GM12878 (cell line): ENCODE measurements around the gene TFDP1. TPM values are rescaled to one million over a fixed set of nuclear protein-coding genes. Genes with fewer than 3 reads are reported as not detected.

Source experiments
- ATAC-seq: fragments of 200-7000 bp; cut with Tn5 transposase; 3 replicates; pipeline ENCODE4 v1.9.1; 2020; ENCODE audit warnings: mild to moderate bottlenecking, moderate library complexity
- BruUV-seq: library from RNA; stranded (reverse); fragments of 400-500 nt; replicated peaks from 2 replicates; lab custom pipeline; 2021; lab: Mats Ljungman, UMichigan
- CTCF ChIA-PET: fragments of 300-600 bp; sonication (Branson Sonifier 250); formaldehyde crosslinking; extraction: SDS; loops from one replicate; lab custom pipeline; 2021; ENCODE audit warnings: inconsistent platforms; lab: Yijun Ruan, JAX
- POLR2A ChIA-PET: fragments of 350-600 bp; formaldehyde crosslinking; extraction: SDS; loops from one replicate; lab custom pipeline; 2021; ENCODE audit warnings: inconsistent platforms; lab: Charles Lee
- RAD21 ChIA-PET: fragments of 300-600 bp; sonication (Branson Sonifier 250); formaldehyde crosslinking; loops from one replicate; lab custom pipeline; 2023; ENCODE audit warnings: antibody characterized with exemption; ENCODE audit not compliant: unreplicated experiment; lab: Charles Lee
- SMC1A ChIA-PET: fragments of 300-600 bp; sonication (Branson Sonifier 250); formaldehyde crosslinking; loops from one replicate; lab custom pipeline; 2023; ENCODE audit not compliant: unreplicated experiment, uncharacterized antibody; lab: Charles Lee
- DNase-seq: peaks from one replicate; pipeline ENCODE4 v3.0.0-alpha.2; 2011; ENCODE audit warnings: low read depth, low spot score
- FAIRE-seq: peaks from 3 replicates; lab custom pipeline; 2011; peaks lifted over from hg19 to GRCh38; lab: Jason Lieb, UNC
- H2AFZ ChIP-seq: 2 replicates; pipeline ENCODE4 v1.6.0; 2011; ENCODE audit warnings: low read depth, low read length, control low read depth; ENCODE audit not compliant: control insufficient read depth
- H3K27ac ChIP-seq: 2 replicates; pipeline ENCODE4 v1.5.1; 2011; ENCODE audit warnings: control low read depth; ENCODE audit not compliant: control insufficient read depth, insufficient read depth
- H3K27me3 ChIP-seq, 2 experiments: replicated peaks in 1 of 2; 2 replicates each; pipeline versions ENCODE4 v1.6.0 to v1.6.1; 2011; ENCODE audit warnings: low read length in 1 of 2; ENCODE audit not compliant: control insufficient read depth in 2 of 2, insufficient read depth in 2 of 2
- H3K36me3 ChIP-seq, 2 experiments: 2 replicates each; pipeline ENCODE4 v1.5.1; 2011; ENCODE audit warnings: low read length in 1 of 2; ENCODE audit not compliant: control insufficient read depth in 2 of 2, insufficient read depth in 2 of 2
- H3K4me1 ChIP-seq: 2 replicates; pipeline ENCODE4 v1.6.1; 2011; ENCODE audit warnings: mild to moderate bottlenecking, low read length, moderate library complexity, mixed read lengths; ENCODE audit not compliant: control insufficient read depth, insufficient read depth
- H3K4me2 ChIP-seq: 2 replicates; pipeline ENCODE4 v1.6.0; 2011; ENCODE audit warnings: control low read depth; ENCODE audit not compliant: control insufficient read depth, insufficient read depth
- H3K4me3 ChIP-seq: fragments of 200-600 bp; sonication (generic); 2 replicates; pipeline ENCODE4 v1.5.1; 2016
- H3K79me2 ChIP-seq: 2 replicates; pipeline ENCODE4 v1.6.0; 2011; ENCODE audit warnings: low read length; ENCODE audit not compliant: control insufficient read depth, insufficient read depth
- H3K9ac ChIP-seq: 2 replicates; pipeline ENCODE4 v1.8.0; 2011; ENCODE audit warnings: low read length, control low read depth, mixed read lengths; ENCODE audit not compliant: control insufficient read depth, insufficient read depth
- H3K9me3 ChIP-seq: replicated peaks from 3 replicates; pipeline ENCODE4 v1.5.1; 2011; ENCODE audit warnings: mild to moderate bottlenecking, low read length; ENCODE audit not compliant: control insufficient read depth, insufficient read depth
- H4K20me1 ChIP-seq: 2 replicates; pipeline ENCODE4 v1.6.0; 2011; ENCODE audit not compliant: control insufficient read depth, insufficient read depth
- CBFB ChIP-seq: IDR thresholded peaks from 2 replicates; pipeline ENCODE4 v1.6.1; 2016; ENCODE audit warnings: antibody characterized with exemption, low read depth
- CEBPZ ChIP-seq: fragments of 150-350 bp; IDR thresholded peaks from 2 replicates; pipeline ENCODE4 v1.6.1; 2016; ENCODE audit warnings: low read depth, low read length
- GABPA ChIP-seq: IDR thresholded peaks from 2 replicates; pipeline ENCODE4 v1.6.1; 2014; ENCODE audit warnings: antibody characterized with exemption, low read depth, mild to moderate bottlenecking, inconsistent platforms
- USF2 ChIP-seq: IDR thresholded peaks from 2 replicates; pipeline ENCODE4 v1.6.1; 2011; ENCODE audit warnings: low read depth, low read length, improper control_type of control experiment, borderline replicate concordance
- WRNIP1 ChIP-seq: IDR thresholded peaks from 2 replicates; pipeline ENCODE4 v1.6.1; 2011; ENCODE audit warnings: low read depth, low read length, improper control_type of control experiment, borderline replicate concordance
- ZNF384 ChIP-seq: IDR thresholded peaks from 2 replicates; pipeline ENCODE4 v1.6.1; 2012; ENCODE audit warnings: low read depth, mild to moderate bottlenecking, low read length, improper control_type of control experiment, borderline replicate concordance
- WGBS: methylation state at CpG from one replicate; pipeline ENCODE4 v1.1.6; 2016; ENCODE audit warnings: low lambda C conversion rate; ENCODE audit not compliant: insufficient replicate concordance, insufficient coverage; ENCODE audit errors: missing lambda C conversion rate; 5-methylcytosine and 5-hydroxymethylcytosine counted together
- in situ Hi-C: fragments of 300-500 bp; cut with MboI; formaldehyde crosslinking; loops from 9 replicates; pipeline ENCODE4 v1.14.3; 2018; ENCODE audit warnings: mixed read lengths
- intact Hi-C: fragments of 100-400 bp; cut with micrococcal nuclease; formaldehyde crosslinking; loops from one replicate; pipeline ENCODE4 v1.14.2; 2022; ENCODE audit not compliant: unreplicated experiment
- polyA plus RNA-seq, 11 experiments: library from polyadenylated mRNA; depleted of rRNA in 4 of 11; unstranded in 6 of 11; stranded (reverse) in 5 of 11; fragments of >200 nt; fragmentation: Nextera tagmentation in 4 of 11; fragmentation: Illumina TruSeq in 1 of 11; extraction: Ambion mirVana in 4 of 11; extraction: Trizol in 1 of 11; gene quantifications; 1 replicate in 1 of 11; 2 replicates in 10 of 11; pipeline versions ENCODE4 v1.2.1 to v1.2.3, GENCODE V29; 2011 to 2016; ENCODE audit warnings: inconsistent platforms in 2 of 11, missing spikeins in 2 of 11, low read depth in 1 of 11
- total RNA-seq, 4 experiments: library from RNA; depleted of rRNA in 3 of 4; stranded (reverse); fragments of >200 nt in 3 of 4; fragmentation: Illumina TruSeq in 1 of 4; extraction: Trizol in 1 of 4; gene quantifications; 2 replicates each; pipeline versions ENCODE4 v1.2.1 to v1.2.3, GENCODE V29; 2013 to 2021
- TF ChIP-seq, protein P1 (sequence below): fragments of 450-650 bp; IDR thresholded peaks from 2 replicates; pipeline ENCODE4 v1.6.1; 2017; ENCODE audit warnings: mild to moderate bottlenecking, low read depth, inconsistent platforms; ENCODE audit not compliant: poor library complexity, severe bottlenecking
- TF ChIP-seq, protein P2 (sequence below): fragments of 450-650 bp; formaldehyde crosslinking; IDR thresholded peaks from 2 replicates; pipeline ENCODE4 v1.4.0; 2022; ENCODE audit warnings: mild to moderate bottlenecking, moderate library complexity

Gene TFDP1
- total and polyA plus RNA-seq, 10 of the 15 experiments (the other 5 are each of a cell fraction or from before 2014, with no cell fraction given), result 37.7 to 254 (median 119) TPM

DNA sequence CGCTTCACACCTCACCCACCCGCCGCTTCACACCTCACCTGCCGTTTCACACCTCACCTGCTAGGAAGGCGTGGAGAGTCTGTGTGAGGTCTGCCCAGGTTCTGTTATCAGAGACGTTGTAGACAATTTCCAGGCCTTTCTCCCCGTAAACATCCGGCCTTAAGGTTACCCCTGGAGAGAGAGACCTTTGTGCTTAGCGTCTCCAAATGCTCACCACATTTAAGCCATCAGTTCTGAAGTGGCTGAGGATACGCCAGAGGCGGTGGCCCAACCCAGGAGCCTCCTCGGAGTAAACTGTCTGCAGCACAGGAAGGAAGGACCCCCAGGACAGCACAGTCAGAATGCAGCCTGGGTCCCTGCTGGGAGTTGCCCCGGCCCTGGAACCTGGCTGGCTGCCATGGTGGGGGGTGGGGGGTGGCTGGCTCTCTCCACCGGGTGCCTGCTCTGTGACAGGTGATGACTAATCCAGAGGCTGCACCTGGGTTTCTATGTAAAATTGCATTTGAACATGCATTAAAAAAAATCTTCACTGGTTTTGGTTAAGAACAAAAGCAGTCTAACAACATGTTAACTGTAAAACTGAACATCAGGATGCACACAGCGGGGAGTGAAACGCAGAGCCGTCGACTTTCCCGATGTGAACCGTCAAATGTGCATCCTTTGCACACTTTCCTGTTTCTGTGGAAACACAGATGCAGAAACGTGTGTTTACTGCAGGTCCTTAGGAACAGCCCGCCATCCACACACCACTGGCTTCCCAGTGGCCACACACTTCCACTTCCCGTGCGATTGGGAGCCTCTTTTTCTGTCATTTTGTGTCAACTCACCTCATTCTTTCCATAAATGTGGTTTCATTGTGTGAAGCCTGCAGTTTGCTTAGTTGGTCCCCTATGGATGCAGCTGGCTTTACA lies 69.0 kb downstream of the TFDP1 start (continued):
- TF ChIP-seq, protein P1, sequence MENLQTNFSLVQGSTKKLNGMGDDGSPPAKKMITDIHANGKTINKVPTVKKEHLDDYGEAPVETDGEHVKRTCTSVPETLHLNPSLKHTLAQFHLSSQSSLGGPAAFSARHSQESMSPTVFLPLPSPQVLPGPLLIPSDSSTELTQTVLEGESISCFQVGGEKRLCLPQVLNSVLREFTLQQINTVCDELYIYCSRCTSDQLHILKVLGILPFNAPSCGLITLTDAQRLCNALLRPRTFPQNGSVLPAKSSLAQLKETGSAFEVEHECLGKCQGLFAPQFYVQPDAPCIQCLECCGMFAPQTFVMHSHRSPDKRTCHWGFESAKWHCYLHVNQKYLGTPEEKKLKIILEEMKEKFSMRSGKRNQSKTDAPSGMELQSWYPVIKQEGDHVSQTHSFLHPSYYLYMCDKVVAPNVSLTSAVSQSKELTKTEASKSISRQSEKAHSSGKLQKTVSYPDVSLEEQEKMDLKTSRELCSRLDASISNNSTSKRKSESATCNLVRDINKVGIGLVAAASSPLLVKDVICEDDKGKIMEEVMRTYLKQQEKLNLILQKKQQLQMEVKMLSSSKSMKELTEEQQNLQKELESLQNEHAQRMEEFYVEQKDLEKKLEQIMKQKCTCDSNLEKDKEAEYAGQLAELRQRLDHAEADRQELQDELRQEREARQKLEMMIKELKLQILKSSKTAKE, result no peak
- no peak for TF ChIP-seq CEBPZ

DNA sequence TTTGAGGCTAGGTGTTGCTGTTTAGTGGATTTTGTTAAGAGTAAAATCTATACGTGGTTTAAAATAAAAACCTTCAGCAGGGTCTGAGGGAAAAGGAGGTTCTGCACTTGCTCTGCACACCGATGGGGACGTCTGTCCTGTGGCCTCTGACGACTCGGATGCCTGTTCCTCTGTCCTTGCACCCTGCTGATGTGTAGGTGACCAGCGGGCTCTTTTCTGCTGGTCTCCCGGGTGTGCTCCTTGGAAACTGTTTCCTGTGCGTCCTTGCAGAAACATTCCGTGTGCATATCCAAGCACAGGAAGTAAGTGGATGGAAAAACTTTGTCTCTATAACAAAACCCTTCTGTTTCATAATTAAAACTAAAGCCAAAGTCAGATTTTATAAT lies 69.6 kb downstream of the TFDP1 start:
- H3K27me3 ChIP-seq, result no peaks in the 10 kb centered on the region
- ATAC-seq (no peak), FAIRE-seq (no peak), DNase-seq (no peak)
- no peak overlapping the region for H2AFZ ChIP-seq
- H3K9ac ChIP-seq, result no peak overlapping the region
- ChIA-PET RAD21 (no interaction called here), POLR2A (no interaction called here), SMC1A (no interaction called here), CTCF (no interaction called here)
- H3K36me3 ChIP-seq, result no peaks in the 10 kb centered on the region
- H3K79me2 ChIP-seq, result no peaks in the 10 kb centered on the region
- H3K9me3 ChIP-seq, result no peaks in the 10 kb centered on the region
- H3K4me2 ChIP-seq, result no peak overlapping the region
- no peaks in the 10 kb centered on the region for H4K20me1 ChIP-seq
- no peak overlapping the region for H3K27ac ChIP-seq
- in situ Hi-C loops (no loop called here), intact Hi-C loops (no loop called here)
- no peaks in the 10 kb centered on the region for H3K4me1 ChIP-seq
- BruUV-seq, result no TSS peak
- 75% methylated on average over 9 of the region's 9 CpGs for WGBS
- no peak overlapping the region for H3K4me3 ChIP-seq
- TF ChIP-seq WRNIP1 (no peak), ZNF384 (no peak), GABPA (no peak), USF2 (no peak), CBFB (no peak)
- TF ChIP-seq, protein P2, sequence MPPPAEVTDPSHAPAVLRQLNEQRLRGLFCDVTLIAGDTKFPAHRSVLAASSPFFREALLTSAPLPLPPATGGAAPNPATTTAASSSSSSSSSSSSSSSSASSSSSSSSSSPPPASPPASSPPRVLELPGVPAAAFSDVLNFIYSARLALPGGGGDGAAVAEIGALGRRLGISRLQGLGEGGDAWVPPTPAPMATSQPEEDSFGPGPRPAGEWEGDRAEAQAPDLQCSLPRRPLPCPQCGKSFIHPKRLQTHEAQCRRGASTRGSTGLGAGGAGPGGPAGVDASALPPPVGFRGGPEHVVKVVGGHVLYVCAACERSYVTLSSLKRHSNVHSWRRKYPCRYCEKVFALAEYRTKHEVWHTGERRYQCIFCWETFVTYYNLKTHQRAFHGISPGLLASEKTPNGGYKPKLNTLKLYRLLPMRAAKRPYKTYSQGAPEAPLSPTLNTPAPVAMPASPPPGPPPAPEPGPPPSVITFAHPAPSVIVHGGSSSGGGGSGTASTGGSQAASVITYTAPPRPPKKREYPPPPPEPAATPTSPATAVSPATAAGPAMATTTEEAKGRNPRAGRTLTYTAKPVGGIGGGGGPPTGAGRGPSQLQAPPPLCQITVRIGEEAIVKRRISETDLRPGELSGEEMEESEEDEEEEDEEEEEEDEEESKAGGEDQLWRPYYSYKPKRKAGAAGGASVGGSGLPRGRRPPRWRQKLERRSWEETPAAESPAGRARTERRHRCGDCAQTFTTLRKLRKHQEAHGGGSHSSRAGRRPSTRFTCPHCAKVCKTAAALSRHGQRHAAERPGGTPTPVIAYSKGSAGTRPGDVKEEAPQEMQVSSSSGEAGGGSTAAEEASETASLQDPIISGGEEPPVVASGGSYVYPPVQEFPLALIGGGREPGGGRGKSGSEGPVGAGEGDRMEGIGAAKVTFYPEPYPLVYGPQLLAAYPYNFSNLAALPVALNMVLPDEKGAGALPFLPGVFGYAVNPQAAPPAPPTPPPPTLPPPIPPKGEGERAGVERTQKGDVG (CRISPR knock-in tag), result no peak
